NCI-H1092 (cell line): ENCODE measurements around the gene SEZ6L.
A peak's percentile ranks its signal among the peaks of the same experiment; 100 is the strongest.

ENCODE experiments used
- DNase-seq: peaks from one replicate; lab custom pipeline; 2025; lab: John Stamatoyannopoulos, UW

SEZ6L gene

DNA sequence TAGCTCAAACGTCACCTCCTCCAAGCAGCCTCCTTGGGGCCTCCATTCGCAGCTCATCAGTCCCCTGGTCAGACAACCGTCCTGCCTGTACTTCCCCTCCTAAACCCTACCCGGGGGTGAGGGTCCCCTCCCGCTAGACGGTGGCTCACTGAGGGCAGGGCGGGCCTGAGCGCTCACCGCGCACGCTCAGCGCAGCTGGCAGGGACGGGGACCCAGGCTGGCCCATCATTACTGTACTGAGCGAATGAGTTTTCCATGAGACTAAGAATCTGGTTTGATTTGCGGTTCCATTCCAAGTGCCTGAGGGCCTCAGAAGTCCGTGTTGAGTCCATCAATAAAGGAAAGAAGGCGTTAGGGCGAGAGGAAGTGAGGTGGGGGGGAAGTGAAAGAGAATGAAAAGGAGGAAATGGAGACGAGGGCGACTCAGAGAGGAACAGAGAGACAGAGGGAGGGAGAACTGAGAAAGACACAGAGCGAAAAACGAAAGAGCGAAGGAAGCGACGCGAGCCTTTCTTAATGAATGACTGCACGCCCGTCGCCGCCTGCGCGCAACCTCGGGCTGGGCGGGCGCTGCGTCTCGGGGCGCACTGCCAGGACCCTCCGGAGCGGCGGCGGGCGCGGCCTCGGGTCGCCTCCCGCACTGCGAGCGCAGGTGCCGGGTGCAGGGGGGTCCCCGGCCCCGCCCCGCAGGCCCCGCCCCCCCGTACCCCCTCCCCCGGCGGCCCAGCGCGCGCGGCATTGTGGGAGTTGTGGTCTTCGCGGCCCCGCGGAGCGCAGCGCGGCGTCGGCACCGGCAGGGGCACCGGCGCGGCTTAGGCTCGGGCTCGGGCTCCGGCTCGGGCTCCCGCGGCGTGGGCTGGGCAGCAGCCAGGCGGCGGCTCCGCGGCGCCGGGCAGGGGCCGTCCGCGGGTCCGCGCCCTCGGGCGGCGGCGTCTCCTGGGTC lies 259.5 kb downstream of the SEZ6L start, which contains the start of gene ASPHD2:
ASPHD2 (plus strand) TSS at position 746 of the 943 bp plus-strand sequence. CDS start 4,356 bp downstream, outside the sequence.
- peak; percentile 68 for DNase-seq

DNA sequence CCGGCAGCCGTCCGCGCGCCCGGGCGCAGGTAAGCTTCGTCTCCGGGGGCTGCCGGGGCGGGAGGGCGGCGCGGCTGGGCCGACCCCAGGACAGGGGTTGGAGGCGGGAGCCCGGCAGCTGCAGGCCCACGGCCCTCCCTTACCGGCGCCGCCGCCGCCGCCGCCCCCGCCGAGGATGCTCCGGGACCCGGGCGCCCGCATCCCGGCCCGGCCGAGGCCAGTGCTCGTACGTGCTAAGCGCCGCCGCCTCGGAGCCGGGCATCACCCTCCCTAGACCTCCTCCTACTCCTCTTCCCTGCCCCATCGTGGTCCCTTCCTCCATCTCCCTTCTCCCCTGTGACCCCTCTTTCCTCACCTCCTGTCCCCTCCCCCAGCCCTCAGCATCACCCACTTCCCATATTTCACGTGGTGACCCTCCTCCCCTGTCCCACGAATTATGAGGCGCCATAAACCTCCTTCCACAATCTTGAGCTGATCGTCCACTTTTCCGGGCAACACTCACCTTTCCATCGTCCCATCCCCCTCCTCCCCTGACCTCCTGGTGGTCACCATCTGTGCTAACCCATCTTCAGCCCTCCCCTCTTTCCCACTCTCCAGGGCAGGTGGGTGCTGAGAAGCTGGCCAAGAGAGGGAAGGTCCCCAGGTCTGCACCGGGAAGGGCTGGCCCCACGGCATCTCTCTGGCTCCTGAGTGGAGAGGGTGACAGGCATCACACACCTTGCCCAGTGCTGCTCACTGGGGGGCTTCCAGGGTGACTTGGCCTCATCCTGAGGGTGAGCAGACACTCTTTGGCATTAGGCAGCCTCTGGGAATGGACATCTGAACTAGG lies 260.4 kb downstream of the SEZ6L start:
- DNase-seq, result no peak

DNA sequence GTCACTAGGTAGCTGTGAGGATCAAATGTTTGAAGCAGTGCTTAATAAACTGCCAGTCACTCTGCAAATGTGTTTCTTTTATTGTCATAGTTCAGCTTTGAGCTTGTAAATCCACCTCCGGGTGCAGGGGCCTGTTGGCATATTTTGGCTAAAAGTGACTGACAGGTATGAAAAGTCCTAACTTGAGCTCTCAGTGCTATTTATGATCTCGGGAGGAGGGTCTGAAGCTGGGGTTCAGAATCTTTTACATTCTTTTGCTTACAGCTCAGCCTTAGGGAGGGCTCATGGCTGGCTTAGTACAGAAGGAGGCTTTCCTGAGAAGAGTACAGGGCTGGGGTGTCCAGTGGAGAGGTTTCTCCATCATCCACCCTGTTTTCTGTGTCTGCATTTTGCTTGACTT lies 261.3 kb downstream of the SEZ6L start:
- no peak for DNase-seq

DNA sequence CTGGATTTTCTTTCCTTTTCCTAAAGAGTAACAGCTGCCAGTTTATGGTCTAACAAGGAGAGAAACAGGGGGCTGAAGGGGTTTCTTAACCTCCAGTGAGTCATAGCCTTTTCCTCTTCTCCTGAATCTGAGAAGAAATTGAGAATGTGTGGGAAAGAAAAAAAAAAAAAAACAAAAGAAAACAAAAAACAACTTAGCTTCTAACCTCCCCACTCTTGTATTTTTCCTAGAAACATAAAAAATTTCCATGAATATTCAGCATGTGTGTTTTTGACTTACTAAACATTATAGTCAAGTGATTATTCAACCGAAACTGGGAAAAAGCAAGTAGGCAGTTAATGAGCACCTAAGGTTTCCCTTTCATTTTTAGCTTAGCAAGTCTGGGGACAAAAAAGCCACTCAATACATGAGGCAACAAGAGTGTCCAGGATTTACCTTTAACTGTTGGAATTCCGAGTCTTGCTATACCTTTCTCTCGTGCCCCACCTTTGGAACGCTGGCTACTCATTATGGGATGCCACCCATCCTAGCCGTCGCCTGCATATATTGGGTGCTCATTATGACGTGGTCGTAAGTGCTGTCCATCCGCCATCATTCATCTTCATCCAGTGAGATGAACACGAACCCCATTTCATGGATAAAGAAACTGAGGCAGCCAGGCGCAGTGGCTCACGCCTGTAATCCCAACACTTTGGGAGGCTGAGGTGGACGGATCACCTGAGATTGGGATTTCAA lies 262.2 kb downstream of the SEZ6L start:
- DNase-seq, result no peak

DNA sequence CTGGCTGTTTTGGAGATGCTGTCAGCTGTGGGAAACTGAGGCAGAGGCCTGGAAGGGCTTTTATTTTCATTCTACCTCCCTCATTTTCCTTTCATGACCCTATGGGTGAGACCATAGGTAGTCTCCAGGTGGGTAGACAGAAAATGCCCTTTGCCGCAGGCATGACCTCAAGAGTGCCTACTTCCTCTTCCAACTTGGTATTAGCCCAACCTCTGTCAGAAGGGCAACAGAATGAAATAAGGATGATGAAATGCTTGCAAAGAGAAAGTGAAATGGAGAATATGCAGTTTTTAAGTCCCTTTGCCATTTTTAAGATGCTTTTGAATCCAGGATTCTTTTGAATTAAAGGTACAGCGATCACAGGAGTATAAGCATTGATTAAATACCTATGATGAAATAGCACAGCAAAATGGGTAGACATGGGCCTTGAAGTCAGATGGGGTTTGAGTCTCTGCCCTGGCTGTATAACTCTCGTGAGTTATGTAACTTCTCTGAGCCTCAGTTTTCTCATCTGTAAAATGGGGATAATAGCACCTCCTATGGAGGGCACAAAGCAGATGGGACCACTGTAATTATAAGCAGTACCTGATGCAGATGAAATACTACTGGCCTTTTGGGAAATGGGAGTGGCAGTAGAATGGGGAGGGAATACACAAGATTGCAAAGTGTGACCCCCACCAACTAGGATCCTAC lies 263.5 kb downstream of the SEZ6L start:
- DNase-seq, result no peak
